ENCODE results near the gene CAMTA1.

The CAMTA1 gene

GRCh38 chr1:7511381-7511780, 726.1 kb downstream of the CAMTA1 start:
- DNase-seq (ENCODE audit: low read depth in 1 of 2, low spot score in 1 of 2) = no peak
- no peak for TF ChIP-seq JUND (IDR thresholded peaks at IDR 0.05; ENCODE audit: low read depth)
- in situ Hi-C loops (cut with HindIII; ENCODE audit: low pct_unique_long_range_greater_than_20kb, low sequenced_read_pairs) = no loop called here

DNA sequence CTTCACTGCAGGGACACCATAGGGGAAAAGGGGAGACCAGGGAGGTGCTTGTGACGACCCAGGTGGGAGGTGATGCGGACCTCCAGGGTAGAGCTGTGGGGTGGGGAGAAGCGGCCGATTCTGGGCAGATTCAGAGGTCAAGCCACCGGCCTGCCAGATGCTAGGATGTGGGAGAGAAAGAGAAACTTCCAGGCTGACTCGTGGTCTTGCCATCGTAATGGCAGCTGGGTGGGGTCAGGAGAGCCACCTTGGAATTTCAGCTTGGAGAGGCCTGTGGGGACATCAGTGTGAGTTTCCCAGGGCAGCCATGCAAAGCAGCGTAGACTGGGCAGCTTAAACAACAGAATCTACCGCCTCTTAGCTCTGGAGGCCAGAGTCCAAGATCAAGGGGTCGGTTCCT, 727.8 kb downstream of the CAMTA1 start:
- in situ Hi-C loops (cut with HindIII; ENCODE audit: low pct_unique_long_range_greater_than_20kb, low sequenced_read_pairs) = no loop called here
- no peak for TF ChIP-seq JUND (IDR thresholded peaks at IDR 0.05; ENCODE audit: low read depth)
- DNase-seq (ENCODE audit: low read depth in 1 of 2, low spot score in 1 of 2) = no peak

DNA sequence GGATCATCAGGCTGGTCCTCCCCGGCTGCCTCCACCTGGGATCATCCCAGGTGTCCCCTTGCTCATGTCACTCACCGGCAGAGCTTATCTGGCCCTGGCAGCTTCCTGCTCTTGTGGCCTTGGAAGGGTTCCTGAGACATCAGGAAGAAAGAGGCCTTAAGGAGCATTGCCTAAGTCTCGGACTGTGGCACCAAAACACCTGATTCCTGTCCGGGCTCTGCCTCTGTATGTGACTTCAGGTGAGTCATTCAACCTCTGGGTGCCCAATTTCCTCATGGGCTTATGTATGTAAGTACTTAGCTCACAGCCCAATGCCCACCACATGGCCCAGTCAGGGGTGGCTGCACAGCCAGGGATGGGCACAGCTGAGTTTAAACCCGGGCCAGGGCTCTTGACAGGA, 729.9 kb downstream of the CAMTA1 start:
- in situ Hi-C loops (cut with HindIII; ENCODE audit: low pct_unique_long_range_greater_than_20kb, low sequenced_read_pairs) = no loop called here
- DNase-seq (ENCODE audit: low read depth in 1 of 2, low spot score in 1 of 2) = no peak
- no peak for TF ChIP-seq JUND (IDR thresholded peaks at IDR 0.05; ENCODE audit: low read depth)

DNA sequence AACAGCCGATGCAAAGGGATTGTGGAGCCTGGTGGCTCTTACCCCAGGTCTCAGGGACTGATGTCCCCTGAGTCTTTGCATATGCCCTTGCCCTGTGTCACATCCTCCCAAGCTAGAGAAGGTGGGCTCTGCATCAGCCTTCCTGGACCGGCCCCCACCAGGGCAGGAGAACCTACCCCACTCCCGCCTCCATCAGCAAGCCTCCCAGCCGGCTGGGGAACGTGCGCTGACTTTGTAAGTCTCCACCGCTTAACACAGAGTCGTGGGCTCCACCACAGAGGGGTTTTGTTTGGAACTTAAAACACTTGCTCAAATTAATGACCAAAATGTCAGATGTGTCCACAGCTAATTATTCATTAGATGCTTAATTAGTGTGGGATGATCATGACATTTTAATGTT, 730.6 kb downstream of the CAMTA1 start:
- in situ Hi-C loops (cut with HindIII; ENCODE audit: low pct_unique_long_range_greater_than_20kb, low sequenced_read_pairs) = no loop called here
- TF ChIP-seq JUND (IDR thresholded peaks at IDR 0.05; ENCODE audit: low read depth) = no peak
- no peak for DNase-seq (ENCODE audit: low read depth in 1 of 2, low spot score in 1 of 2)

- peak in 1 of 2 experiments; percentile 12 for DNase-seq (ENCODE audit: low read depth in 1 of 2, low spot score in 1 of 2)
- TF ChIP-seq JUND (IDR thresholded peaks at IDR 0.05; ENCODE audit: low read depth) = no peak
- in situ Hi-C loops (cut with HindIII; ENCODE audit: low pct_unique_long_range_greater_than_20kb, low sequenced_read_pairs) = no loop called here
Measured at GRCh38 chr1:7516341-7516740, 731.1 kb downstream of the CAMTA1 start.

DNA sequence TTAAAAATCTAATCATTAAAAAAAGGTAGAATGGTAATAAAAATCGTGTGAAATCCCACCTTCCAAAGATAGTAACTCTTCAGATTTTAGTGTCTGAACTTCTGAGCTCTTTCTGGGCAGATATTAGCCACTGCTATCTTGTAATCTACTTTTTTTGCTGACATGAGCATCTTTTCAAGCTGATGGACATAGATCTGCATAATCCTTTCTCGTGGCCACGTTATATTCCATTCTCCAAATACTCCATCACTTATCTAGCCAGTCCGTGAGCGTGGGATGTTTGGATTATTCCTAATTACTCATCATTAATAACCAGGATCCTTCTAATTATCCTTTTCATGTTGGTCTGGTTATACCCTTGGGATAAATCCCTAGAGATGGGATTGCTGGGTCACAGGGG, 731.7 kb downstream of the CAMTA1 start:
- DNase-seq (ENCODE audit: low read depth in 1 of 2, low spot score in 1 of 2) = no peak
- in situ Hi-C loops (cut with HindIII; ENCODE audit: low pct_unique_long_range_greater_than_20kb, low sequenced_read_pairs) = no loop called here
- TF ChIP-seq JUND (IDR thresholded peaks at IDR 0.05; ENCODE audit: low read depth) = no peak

- no peak for DNase-seq (ENCODE audit: low read depth in 1 of 2, low spot score in 1 of 2)
- in situ Hi-C loops (cut with HindIII; ENCODE audit: low pct_unique_long_range_greater_than_20kb, low sequenced_read_pairs) = no loop called here
- TF ChIP-seq JUND (IDR thresholded peaks at IDR 0.05; ENCODE audit: low read depth) = no peak
Measured at GRCh38 chr1:7517611-7518330, 732.5 kb downstream of the CAMTA1 start.

DNA sequence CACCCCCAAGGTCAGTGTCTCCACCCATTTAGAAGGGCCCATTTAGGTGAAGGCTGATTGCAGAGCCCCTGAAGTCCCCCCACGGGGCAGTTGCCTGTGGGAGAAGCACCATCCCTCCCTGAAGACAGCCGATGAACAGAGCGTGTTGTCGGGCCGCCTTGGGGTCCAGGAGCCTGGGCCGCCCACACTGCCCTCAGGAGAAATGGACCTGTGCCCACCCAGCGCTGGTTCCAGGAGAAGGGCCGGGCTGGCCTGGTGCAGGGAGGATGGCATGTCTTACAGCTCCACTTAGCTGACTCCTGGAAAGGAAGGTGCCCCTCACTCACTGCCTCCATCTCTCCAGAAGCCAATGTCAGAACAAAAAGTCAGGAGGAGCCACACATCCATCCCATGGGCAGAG, 733.2 kb downstream of the CAMTA1 start:
- in situ Hi-C loops (cut with HindIII; ENCODE audit: low pct_unique_long_range_greater_than_20kb, low sequenced_read_pairs) = no loop called here
- DNase-seq (ENCODE audit: low read depth in 1 of 2, low spot score in 1 of 2) = no peak
- no peak for TF ChIP-seq JUND (IDR thresholded peaks at IDR 0.05; ENCODE audit: low read depth)

DNA sequence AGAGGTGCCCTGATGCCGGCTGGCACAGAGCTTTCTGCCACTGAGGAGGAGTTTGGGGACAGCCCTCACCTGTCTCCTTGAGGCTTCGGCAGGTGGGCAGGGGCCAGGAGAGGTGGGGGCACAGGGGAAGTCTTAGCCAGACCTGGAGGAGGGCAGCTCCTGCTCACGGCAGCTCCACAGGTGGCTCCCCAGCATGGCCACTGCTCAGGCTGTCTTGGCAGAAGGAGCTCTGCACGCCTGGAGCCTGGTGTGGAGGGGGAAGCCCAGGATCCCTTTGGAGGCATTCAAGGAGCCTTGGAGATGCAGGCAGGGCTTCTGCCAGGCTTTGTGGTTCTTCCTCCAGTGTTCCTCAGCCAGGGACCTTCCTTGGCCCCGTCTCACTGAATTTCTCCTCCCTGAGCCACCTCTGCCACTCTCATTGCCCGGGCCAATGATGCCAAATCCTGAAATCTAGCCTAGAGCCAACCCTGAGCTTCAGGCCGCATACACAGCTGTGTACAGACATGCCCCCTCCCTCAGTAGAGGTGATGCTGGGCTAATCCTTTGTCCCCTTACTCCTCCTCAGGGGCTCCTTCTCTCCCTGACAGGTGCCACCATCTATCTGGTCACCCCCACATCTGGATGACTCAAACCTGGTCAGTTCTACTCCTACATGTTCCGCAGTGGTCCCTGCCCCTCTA, 734.1 kb downstream of the CAMTA1 start:
- in situ Hi-C loops (cut with HindIII; ENCODE audit: low pct_unique_long_range_greater_than_20kb, low sequenced_read_pairs) = no loop called here
- no peak for DNase-seq (ENCODE audit: low read depth in 1 of 2, low spot score in 1 of 2)

DNA sequence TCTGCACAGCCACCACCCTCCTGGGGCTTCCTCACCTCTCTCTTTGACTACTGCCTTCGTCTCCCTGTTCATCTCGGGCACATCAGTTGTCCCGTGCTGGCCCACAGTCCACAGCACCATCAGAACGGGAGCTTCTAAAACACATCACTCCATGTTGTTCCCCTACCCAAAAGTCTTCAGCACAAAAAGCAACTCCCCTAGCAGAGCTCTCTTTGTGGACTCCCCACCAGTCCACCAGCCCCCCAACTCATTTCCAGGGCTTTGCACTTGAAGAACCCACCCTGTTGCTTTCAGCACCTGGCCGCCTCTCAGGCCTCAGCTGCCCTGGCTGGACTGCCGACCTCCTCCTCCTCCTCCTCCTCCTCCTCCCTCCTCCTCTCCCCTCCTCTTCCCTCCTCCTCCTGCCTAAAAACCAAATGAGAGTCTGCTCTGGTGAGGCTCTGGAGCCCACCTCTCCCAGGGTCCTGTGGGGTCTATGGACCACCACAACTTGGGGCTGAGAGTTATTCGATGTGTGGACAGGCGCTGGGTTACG, 734.7 kb downstream of the CAMTA1 start:
- in situ Hi-C loops (cut with HindIII; ENCODE audit: low pct_unique_long_range_greater_than_20kb, low sequenced_read_pairs) = no loop called here
- no peak for DNase-seq (ENCODE audit: low read depth in 1 of 2, low spot score in 1 of 2)
- no peak for TF ChIP-seq JUND (IDR thresholded peaks at IDR 0.05; ENCODE audit: low read depth)

More for the DNA sequence above, 734.1 kb downstream of the CAMTA1 start:
- TF ChIP-seq JUND (IDR thresholded peaks at IDR 0.05; ENCODE audit: low read depth) = no peak

DNA sequence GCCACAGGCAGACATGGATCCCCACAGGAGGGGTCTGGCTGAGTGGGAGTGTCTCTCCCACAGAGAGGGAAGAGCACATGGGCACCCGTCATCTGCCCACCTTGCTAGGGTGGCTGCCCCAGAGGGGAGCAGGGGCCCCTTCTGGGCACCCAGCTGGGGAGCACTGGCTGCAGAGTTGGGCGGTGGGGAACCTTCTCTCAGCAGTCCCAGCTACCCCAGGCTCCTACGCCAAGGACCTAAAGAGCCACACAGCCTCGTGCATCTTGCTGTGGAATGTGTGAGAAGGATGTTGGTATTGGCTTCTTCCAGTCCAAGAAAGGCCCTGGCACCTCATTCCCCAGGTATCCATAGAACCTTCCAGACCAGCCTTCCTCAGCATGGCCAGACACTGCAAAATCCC, 735.2 kb downstream of the CAMTA1 start:
- in situ Hi-C loops (cut with HindIII; ENCODE audit: low pct_unique_long_range_greater_than_20kb, low sequenced_read_pairs) = no loop called here
- no peak for TF ChIP-seq JUND (IDR thresholded peaks at IDR 0.05; ENCODE audit: low read depth)
- DNase-seq (ENCODE audit: low read depth in 1 of 2, low spot score in 1 of 2) = no peak

GRCh38 chr1:7524341-7525337, 739.4 kb downstream of the CAMTA1 start:
- no peak for DNase-seq (ENCODE audit: low read depth in 1 of 2, low spot score in 1 of 2)
- TF ChIP-seq JUND (IDR thresholded peaks at IDR 0.05; ENCODE audit: low read depth) = no peak
- in situ Hi-C loops (cut with HindIII; ENCODE audit: low pct_unique_long_range_greater_than_20kb, low sequenced_read_pairs) = no loop called here
